Measurements from ENCODE around the gene MYH16. TPM values are rescaled to one million over a fixed set of nuclear protein-coding genes. Genes with fewer than 3 reads are reported as not detected.

The MYH16 gene
- total and polyA plus RNA-seq, 9 of the 15 experiments (the other 6 are each of a cell fraction or from before 2014, with no cell fraction given): 0.09 TPM; not detected in 8

DNA sequence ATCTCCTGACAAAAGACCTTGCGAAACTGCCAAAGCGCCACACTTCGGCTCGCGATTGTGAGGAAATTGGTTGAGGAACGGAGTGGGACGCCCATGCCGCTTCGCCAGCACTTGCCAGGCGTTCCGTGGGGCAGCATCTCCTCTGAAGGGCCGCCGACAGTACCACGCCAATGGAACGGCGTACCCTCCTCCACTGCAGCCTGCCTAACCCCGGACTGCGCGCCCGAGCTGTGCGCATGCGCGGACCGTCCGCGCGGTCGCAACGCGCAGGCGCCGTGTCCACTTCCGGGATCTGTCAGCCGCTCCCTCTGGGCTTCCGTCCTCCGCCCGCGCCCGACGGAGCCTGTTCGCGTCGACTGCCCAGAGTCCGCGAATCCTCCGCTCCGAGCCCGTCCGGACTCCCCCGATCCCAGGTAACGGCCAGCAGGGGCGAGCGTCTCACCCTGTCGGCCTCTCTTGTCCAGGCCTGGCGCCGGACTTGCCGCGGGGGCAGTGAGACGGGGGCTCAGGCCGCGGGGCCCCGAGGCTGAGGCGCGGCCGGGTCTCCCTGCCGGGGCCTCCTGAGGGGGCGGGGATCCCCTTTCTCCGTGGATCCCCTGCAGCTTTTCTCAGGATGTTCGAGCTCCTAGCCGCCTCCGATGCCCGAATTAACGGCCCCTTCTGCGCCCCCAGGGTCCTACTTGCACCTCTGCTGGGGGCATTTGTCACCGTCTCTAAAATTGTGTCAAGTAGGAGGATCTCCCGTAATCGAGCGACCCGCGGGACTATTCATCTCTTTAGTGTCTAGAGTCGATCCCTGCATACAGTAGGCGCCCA is 53.2 kb downstream of the MYH16 start, which contains the start of gene ARPC1A (continued):
- no peak for TF ChIP-seq NELFE (IDR thresholded peaks at IDR 0.05; ENCODE audit: insufficient read depth, insufficient read length)
- TF ChIP-seq, protein P1, sequence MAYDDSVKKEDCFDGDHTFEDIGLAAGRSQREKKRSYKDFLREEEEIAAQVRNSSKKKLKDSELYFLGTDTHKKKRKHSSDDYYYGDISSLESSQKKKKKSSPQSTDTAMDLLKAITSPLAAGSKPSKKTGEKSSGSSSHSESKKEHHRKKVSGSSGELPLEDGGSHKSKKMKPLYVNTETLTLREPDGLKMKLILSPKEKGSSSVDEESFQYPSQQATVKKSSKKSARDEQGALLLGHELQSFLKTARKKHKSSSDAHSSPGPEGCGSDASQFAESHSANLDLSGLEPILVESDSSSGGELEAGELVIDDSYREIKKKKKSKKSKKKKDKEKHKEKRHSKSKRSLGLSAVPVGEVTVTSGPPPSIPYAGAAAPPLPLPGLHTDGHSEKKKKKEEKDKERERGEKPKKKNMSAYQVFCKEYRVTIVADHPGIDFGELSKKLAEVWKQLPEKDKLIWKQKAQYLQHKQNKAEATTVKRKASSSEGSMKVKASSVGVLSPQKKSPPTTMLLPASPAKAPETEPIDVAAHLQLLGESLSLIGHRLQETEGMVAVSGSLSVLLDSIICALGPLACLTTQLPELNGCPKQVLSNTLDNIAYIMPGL (CRISPR knock-in tag; IDR thresholded peaks at IDR 0.05): peak; percentile 63
- no peak for TF ChIP-seq ARID1B (IDR thresholded peaks at IDR 0.05)
- TF ChIP-seq ZNF347 (CRISPR knock-in tag; IDR thresholded peaks at IDR 0.05; ENCODE audit: low read depth): no peak
- TF ChIP-seq MCM5 (IDR thresholded peaks at IDR 0.05; ENCODE audit: low read depth): no peak
- TF ChIP-seq, protein P2, sequence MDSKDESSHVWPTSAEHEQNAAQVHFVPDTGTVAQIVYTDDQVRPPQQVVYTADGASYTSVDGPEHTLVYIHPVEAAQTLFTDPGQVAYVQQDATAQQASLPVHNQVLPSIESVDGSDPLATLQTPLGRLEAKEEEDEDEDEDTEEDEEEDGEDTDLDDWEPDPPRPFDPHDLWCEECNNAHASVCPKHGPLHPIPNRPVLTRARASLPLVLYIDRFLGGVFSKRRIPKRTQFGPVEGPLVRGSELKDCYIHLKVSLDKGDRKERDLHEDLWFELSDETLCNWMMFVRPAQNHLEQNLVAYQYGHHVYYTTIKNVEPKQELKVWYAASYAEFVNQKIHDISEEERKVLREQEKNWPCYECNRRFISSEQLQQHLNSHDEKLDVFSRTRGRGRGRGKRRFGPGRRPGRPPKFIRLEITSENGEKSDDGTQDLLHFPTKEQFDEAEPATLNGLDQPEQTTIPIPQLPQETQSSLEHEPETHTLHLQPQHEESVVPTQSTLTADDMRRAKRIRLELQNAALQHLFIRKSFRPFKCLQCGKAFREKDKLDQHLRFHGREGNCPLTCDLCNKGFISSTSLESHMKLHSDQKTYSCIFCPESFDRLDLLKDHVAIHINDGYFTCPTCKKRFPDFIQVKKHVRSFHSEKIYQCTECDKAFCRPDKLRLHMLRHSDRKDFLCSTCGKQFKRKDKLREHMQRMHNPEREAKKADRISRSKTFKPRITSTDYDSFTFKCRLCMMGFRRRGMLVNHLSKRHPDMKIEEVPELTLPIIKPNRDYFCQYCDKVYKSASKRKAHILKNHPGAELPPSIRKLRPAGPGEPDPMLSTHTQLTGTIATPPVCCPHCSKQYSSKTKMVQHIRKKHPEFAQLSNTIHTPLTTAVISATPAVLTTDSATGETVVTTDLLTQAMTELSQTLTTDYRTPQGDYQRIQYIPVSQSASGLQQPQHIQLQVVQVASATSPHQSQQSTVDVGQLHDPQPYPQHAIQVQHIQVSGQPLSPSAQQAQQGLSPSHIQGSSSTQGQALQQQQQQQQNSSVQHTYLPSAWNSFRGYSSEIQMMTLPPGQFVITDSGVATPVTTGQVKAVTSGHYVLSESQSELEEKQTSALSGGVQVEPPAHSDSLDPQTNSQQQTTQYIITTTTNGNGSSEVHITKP (IDR thresholded peaks at IDR 0.05; ENCODE audit: partially characterized antibody): peak; percentile 39
- 0 out of 2 replicates have a peak, but pooled peaks have one; percentile 33 for TF ChIP-seq SOX6 (IDR thresholded peaks at IDR 0.05)
- no peak for TF ChIP-seq KDM1A (IDR thresholded peaks at IDR 0.05)
- TF ChIP-seq, protein P3, sequence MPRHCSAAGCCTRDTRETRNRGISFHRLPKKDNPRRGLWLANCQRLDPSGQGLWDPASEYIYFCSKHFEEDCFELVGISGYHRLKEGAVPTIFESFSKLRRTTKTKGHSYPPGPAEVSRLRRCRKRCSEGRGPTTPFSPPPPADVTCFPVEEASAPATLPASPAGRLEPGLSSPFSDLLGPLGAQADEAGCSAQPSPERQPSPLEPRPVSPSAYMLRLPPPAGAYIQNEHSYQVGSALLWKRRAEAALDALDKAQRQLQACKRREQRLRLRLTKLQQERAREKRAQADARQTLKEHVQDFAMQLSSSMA (CRISPR knock-in tag; IDR thresholded peaks at IDR 0.05): no peak
- TF ChIP-seq TCF3 (CRISPR knock-in tag; IDR thresholded peaks at IDR 0.05): 0 out of 2 replicates have a peak, but pooled peaks have one; percentile 13
- no peak for TF ChIP-seq PTRF (tag; IDR thresholded peaks at IDR 0.05)
- TF ChIP-seq NCOA2 (IDR thresholded peaks at IDR 0.05; ENCODE audit: partially characterized antibody in 2 of 2): no peak
- TF ChIP-seq GATAD2B (IDR thresholded peaks at IDR 0.05; ENCODE audit: borderline replicate concordance): no peak
- TF ChIP-seq, protein P4, sequence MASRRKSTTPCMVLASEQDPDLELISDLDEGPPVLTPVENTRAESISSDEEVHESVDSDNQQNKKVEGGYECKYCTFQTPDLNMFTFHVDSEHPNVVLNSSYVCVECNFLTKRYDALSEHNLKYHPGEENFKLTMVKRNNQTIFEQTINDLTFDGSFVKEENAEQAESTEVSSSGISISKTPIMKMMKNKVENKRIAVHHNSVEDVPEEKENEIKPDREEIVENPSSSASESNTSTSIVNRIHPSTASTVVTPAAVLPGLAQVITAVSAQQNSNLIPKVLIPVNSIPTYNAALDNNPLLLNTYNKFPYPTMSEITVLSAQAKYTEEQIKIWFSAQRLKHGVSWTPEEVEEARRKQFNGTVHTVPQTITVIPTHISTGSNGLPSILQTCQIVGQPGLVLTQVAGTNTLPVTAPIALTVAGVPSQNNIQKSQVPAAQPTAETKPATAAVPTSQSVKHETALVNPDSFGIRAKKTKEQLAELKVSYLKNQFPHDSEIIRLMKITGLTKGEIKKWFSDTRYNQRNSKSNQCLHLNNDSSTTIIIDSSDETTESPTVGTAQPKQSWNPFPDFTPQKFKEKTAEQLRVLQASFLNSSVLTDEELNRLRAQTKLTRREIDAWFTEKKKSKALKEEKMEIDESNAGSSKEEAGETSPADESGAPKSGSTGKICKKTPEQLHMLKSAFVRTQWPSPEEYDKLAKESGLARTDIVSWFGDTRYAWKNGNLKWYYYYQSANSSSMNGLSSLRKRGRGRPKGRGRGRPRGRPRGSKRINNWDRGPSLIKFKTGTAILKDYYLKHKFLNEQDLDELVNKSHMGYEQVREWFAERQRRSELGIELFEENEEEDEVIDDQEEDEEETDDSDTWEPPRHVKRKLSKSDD (conservative IDR thresholded peaks at IDR 0.05; ENCODE audit: low read length): no peak
- TF ChIP-seq HDGF (IDR thresholded peaks at IDR 0.05): no peak
- TF ChIP-seq NR1H2 (CRISPR knock-in tag; IDR thresholded peaks at IDR 0.05): no peak; the same call in 1 of the 2 replicates
- TF ChIP-seq, protein P5, sequence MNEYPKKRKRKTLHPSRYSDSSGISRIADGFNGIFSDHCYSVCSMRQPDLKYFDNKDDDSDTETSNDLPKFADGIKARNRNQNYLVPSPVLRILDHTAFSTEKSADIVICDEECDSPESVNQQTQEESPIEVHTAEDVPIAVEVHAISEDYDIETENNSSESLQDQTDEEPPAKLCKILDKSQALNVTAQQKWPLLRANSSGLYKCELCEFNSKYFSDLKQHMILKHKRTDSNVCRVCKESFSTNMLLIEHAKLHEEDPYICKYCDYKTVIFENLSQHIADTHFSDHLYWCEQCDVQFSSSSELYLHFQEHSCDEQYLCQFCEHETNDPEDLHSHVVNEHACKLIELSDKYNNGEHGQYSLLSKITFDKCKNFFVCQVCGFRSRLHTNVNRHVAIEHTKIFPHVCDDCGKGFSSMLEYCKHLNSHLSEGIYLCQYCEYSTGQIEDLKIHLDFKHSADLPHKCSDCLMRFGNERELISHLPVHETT (CRISPR knock-in tag; conservative IDR thresholded peaks at IDR 0.05 in 1 of 2, IDR thresholded peaks at IDR 0.05 in 1 of 2): 0 out of 4 replicates have a peak, but pooled peaks of 1 of the 2 experiments have one; percentile 28

All from K562 (cell line).